Fibroblast of skin of right biceps (primary cell): Measurements from ENCODE around the gene RABL2B.

Experiments used
- DNase-seq: peaks from one replicate; pipeline ENCODE4 v3.0.0-alpha.2; 2013

RABL2B gene

DNA sequence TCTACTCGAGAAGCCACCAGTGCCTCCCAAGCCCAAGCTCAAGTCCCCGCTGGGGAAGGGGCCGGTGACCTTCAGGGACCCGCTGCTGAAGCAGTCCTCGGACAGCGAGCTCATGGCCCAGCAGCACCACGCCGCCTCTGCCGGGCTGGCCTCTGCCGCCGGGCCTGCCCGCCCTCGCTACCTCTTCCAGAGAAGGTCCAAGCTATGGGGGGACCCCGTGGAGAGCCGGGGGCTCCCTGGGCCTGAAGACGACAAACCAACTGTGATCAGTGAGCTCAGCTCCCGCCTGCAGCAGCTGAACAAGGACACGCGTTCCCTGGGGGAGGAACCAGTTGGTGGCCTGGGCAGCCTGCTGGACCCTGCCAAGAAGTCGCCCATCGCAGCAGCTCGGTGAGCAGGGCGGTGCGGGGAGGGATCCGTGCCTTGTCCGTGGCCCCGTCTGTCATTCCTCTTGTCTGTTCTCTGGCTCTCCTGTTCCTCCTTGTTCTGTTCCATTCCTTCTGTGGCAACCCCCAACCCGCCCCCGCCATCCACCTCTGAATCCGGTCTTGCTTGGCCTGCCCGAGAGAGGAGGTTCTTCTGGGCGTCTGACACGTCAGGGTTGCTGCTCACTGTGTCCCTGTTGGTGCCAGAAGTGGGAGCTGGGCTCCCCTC, 61.3 kb downstream of the RABL2B start:
- no peak for DNase-seq

DNA sequence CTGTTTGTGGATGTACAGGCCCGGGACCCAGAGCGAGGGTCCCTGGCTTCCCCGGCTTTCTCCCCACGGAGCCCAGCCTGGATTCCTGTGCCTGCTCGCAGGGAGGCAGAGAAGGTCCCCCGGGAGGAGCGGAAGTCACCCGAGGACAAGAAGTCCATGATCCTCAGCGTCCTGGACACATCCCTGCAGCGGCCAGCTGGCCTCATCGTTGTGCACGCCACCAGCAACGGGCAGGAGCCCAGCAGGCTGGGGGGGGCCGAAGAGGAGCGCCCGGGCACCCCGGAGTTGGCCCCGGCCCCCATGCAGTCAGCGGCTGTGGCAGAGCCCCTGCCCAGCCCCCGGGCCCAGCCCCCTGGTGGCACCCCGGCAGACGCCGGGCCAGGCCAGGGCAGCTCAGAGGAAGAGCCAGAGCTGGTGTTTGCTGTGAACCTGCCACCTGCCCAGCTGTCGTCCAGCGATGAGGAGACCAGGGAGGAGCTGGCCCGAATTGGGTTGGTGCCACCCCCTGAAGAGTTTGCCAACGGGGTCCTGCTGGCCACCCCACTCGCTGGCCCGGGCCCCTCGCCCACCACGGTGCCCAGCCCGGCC, 62.1 kb downstream of the RABL2B start:
- no peak for DNase-seq

- DNase-seq: no peak
Measured at GRCh38 chr22:50720301-50721256, 62.9 kb downstream of the RABL2B start.

DNA sequence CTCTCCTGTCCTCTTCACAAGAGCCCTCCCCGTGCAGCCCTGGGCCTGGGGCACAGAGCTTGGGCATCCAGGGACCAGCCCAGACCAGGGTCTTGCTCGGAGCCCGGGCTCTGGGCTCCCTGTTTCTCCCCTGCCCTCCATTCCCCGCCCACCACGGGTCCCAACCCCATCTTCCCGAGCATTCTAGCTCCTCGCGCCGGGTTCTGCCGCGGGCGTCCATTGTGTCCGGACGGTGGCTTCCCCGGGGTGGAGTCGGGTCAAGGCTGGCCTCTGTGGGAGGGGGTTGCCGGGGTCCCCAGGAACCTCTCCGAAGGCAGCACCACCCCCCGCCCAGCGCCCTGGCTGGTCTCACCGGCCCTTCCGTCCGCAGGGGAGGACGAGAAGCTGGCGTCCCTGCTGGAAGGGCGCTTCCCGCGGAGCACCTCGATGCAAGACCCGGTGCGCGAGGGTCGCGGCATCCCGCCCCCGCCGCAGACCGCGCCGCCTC, 63.6 kb downstream of the RABL2B start:
- no peak for DNase-seq

DNA sequence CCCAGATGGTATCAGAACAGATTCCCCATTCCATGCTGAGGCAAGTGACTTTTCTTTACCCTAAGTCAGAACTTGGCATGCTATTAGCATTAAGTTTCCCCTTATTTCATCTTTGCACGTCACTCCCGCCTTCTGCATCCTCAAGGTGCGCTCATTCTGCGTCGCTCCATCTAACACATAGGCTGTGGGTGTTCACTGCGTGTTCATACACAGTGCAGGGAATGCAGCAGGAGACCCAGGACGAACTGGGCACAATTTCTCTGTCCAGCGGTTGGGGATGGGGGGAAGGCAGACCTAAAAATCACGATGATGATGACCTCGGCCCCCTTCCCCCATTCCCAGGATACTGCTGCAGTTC, 65.1 kb downstream of the RABL2B start:
- DNase-seq: no peak

- no peak for DNase-seq
Measured at GRCh38 chr22:50717709-50718351, 65.6 kb downstream of the RABL2B start.
